NOMO-1 treated with dmso at 0.1 percent for 144 hours (cell line): Measurements from ENCODE around the gene PGAP3.
"Not testable (repeated sequence)": the region's sequence is repeated elsewhere in the genome, so short reads cannot be mapped to it uniquely, and the experiment has no call there.

Source experiments
- DNase-seq: peaks from one replicate; lab custom pipeline; 2025; ENCODE audit not compliant: unreplicated experiment; lab: John Stamatoyannopoulos, UW

PGAP3 gene

GRCh38 chr17:39687546-39688474 is at the start of gene PGAP3:
Gene PGAP3 (minus strand): TSS chr17:39688057. CDS start chr17:39688014, 43 bp downstream.
- DNase-seq = peak; percentile 70

DNA sequence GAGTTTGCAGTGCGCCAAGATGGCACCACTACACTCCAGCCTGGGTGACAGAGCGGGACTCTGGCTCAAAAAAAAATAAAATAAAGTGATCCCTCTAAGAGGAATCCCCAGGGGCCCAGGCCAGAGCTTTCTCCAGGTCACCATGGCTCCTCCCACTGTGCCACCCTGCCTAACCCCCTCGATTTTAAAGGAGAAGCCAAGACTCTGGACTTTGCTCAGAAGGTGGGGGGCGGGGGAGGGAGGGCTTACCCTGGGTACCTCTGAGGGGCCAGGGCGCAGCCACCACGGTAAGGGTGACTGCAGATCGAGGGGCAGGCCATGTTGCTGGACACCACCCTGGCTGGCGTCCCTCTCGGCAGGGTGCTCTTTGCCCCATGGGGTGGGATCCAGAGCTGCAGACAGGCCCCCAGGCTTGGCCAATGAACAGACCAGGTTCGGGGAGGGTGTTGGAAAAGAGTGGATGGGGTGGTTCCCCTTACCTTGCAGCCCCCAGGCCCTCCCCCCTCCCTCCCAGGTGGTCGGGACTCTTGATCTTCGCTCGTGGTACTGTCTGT is 49.4 kb upstream of the PGAP3 start:
- no peak for DNase-seq

DNA sequence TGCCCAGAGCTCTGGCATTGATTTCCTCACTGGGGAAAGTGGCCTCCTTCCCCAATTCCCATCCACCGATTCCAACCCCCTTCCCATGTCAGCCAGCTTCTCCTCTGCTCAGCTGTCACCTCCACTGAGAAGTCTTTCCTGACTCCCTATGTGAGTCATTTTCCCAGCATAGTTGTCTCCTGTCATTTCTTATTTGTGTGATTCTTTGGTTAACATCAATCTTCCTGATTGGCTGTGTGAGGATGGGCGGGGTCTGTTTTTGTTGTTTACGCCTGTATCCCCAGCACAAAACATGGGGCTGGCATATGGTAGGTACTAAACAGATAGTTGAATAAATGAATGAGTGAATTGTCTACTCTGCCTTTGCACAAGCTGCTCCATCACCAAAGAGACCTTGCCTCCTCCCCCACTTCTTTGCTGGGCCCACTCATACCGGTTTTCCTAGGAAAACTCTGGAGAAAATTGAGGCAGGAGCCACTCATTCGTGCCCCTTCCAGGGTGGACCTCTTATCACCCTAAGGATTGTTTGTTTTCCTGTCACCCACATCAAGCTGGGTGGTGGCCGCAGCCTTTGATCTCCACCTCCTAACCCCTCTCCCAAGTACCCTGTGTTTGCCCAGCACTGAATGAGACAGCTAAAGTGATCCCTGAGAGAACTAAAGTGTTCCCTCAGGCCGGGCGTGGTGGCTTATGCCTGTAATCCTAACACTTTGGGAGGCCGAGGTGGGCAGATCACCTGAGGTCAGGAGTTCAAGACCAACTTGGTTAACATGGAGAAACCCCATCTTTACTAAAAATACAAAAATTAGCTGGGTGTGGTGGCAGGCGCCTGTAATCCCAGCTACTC is 48.7 kb upstream of the PGAP3 start:
- DNase-seq = no peak

GRCh38 chr17:39735882-39736281 is 48.0 kb upstream of the PGAP3 start:
- DNase-seq = no peak

DNA sequence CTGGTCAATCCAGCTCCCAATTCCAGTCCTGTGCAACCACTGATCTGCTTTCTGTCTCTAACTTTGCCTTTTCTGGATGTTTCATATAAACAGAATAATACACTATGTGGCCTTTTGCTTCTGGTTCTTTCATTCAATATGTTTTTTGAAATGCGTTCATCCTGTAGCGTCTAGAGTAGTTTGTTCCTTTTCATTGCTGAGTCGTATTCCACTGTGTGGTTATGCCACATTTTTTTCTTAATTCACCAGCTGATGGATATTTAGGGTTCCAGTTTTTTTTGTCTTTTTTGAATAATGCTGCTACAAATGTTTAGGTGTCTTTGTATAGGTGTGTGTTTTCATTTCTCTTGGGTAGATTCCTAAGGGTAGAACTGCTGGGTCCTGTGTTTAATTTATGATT is 44.7 kb upstream of the PGAP3 start:
- no peak for DNase-seq

- peak; percentile 71 for DNase-seq
Observed at GRCh38 chr17:39730095-39730921, 42.5 kb upstream of the PGAP3 start, which contains the start of gene MIEN1. Gene MIEN1 (minus strand): TSS chr17:39730532. CDS start chr17:39730495, 37 bp downstream.

GRCh38 chr17:39729280-39729851 is 41.5 kb upstream of the PGAP3 start:
- DNase-seq = no peak

DNA sequence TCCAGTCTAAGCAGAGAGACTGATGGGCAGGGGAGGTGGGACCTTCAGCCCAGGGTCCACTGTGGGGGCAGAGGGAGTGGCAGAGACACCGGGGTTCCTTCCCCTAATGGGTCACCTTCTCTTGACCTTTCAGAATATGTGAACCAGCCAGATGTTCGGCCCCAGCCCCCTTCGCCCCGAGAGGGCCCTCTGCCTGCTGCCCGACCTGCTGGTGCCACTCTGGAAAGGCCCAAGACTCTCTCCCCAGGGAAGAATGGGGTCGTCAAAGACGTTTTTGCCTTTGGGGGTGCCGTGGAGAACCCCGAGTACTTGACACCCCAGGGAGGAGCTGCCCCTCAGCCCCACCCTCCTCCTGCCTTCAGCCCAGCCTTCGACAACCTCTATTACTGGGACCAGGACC is 39.7 kb upstream of the PGAP3 start:
- no peak for DNase-seq

DNA sequence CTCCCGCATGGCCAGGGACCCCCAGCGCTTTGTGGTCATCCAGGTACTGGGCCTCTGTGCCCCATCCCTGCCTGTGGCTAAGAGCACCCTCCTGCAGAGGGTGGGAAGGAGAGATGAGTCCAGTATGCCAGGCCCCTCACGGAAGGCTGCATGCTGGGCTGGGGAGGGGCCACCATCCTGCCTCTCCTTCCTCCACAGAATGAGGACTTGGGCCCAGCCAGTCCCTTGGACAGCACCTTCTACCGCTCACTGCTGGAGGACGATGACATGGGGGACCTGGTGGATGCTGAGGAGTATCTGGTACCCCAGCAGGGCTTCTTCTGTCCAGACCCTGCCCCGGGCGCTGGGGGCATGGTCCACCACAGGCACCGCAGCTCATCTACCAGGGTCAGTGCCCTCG is 38.8 kb upstream of the PGAP3 start:
- no peak for DNase-seq

DNA sequence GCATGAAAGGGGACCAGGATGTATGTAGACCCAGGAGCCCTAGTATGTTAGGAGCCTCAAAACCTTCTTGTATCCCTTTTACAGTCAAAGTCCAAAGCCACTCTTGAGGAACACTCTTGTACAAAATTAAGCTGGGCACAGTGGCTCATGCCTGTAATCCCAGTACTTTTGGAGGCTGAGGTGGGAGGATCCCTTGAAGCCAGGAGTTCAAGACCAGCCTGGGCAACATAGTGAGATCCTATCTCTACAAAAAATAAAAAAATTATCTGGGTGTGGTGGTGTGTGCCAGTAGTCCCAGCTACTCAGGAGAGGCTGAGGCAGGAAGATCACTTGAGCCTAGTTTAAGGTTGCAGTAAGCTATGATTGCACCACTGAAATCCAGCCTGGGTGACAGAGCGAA is 38.1 kb upstream of the PGAP3 start:
- DNase-seq = not testable (repeated sequence)

DNA sequence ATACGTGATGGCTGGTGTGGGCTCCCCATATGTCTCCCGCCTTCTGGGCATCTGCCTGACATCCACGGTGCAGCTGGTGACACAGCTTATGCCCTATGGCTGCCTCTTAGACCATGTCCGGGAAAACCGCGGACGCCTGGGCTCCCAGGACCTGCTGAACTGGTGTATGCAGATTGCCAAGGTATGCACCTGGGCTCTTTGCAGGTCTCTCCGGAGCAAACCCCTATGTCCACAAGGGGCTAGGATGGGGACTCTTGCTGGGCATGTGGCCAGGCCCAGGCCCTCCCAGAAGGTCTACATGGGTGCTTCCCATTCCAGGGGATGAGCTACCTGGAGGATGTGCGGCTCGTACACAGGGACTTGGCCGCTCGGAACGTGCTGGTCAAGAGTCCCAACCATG is 36.9 kb upstream of the PGAP3 start:
- DNase-seq = no peak

DNA sequence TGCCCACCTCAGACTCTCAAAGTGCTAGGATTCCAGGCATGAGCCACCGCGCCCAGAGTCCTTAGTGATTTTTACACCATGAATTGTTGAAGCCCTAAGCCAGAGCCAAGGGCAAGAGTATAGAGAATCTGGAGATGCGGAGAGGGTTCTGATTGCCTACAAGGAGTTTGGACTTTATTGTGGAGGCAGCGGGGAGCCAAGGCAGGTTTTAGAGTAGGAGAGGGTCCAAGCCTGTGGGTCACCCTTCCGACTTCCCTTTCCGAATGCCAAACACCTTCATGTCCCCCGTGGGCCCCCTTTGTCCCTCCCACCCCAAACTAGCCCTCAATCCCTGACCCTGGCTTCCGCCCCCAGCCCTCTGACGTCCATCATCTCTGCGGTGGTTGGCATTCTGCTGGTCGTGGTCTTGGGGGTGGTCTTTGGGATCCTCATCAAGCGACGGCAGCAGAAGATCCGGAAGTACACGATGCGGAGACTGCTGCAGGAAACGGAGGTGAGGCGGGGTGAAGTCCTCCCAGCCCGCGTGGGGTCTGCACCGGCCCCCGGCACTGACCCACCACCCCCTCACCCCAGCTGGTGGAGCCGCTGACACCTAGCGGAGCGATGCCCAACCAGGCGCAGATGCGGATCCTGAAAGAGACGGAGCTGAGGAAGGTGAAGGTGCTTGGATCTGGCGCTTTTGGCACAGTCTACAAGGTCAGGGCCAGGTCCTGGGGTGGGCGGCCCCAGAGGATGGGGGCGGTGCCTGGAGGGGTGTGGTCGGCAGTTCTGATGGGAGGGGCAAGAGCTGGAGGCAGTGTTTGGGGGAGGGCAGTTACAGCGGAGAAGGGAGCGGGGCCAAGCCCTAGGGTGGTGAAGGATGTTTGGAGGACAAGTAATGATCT is 35.4 kb upstream of the PGAP3 start:
- no peak for DNase-seq

GRCh38 chr17:39722104-39722503 is 34.2 kb upstream of the PGAP3 start:
- DNase-seq = no peak

DNA sequence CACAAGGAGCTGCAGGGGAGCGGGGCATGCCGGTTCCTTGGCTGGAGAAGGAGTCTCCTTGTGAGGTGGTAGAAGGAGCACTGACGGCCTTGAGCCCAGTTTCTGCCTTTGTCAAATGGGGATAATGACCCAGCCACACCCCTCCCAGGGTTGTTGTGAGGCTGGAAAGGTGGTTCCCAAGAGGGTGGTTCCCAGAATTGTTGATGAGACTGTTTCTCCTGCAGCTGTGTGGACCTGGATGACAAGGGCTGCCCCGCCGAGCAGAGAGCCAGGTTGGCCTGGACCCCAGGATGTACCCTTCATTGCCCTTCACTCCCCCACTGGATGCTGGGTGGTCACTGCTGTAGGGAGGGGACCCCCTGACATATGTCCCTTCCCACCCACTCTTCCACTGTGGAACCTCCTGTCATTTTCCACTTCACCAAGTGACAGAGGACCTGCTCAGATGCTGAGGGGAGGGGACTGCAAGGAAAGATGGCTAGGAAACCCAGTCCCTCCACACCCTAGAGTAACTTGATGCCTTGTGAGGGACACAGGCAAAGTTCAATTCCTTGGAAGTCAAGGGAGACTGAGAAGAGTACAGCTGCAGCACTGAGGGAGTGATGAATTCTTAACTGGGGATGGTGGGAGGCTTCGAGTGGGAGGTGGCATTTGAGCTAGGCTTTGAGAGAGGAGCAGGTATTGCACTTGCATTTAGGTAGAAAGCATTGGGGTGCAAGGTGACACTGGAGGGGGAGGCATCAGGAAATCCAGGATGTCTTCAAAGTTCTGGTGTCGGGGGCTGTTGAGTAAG is 31.9 kb upstream of the PGAP3 start:
- no peak for DNase-seq

DNA sequence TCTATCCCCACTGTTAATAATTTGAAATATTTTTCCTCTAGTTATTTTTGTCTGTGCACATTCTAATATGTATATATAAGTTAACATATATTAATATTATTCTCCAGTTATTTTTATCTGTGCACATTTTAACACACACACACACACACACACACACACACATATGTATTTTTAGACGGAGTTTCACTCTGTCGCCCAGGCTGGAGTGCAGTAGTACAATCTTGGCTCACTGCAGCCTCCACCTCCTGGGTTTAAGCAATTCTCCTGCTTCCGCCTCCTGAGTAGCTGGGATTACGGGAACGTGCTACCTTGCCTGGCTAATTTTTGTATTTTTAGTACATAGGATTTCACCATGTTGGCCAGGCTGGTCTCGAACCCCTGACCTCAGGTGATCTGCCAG is 29.8 kb upstream of the PGAP3 start:
- no peak for DNase-seq

DNA sequence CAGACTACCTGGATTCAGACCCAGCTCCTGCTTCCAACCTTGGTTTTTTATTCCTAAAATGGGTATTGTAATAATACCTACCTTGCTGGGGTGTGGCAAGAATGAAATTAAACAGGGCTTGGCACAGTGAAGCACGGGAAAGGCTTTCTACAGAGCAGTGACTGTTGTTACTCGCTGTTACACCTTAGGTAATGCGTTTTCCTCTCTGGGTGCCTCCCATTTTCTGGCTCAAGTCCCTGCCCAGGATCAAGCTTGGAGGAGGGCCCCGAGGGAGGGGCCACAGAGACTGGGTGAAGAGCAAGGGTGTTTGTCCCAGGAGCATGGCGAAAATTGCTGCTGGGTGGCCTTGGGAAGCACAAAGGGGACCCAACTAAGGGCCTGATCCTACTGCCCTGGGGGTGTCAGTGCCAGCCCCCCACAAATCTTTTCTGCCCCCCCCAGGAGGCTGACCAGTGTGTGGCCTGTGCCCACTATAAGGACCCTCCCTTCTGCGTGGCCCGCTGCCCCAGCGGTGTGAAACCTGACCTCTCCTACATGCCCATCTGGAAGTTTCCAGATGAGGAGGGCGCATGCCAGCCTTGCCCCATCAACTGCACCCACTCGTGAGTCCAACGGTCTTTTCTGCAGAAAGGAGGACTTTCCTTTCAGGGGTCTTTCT is 29.2 kb upstream of the PGAP3 start:
- DNase-seq = no peak

GRCh38 chr17:39716073-39716818 is 28.4 kb upstream of the PGAP3 start:
- no peak for DNase-seq
